Measurements from ENCODE around the gene GULP1. TPM values are rescaled to one million over a fixed set of nuclear protein-coding genes. Genes with fewer than 3 reads are reported as not detected.

Gene GULP1
- total RNA-seq, 1 donor, result 42.7 TPM

- peak; percentile 63 for DNase-seq (ENCODE audit: low read depth)
- no peak for TF ChIP-seq CTCF (IDR thresholded peaks at IDR 0.05; ENCODE audit: insufficient read depth, low read length)
- no peak overlapping the region for H3K4me3 ChIP-seq (ENCODE audit: low read depth, low read length)
Observed at GRCh38 chr2:188622601-188623260, 331.1 kb downstream of the GULP1 start.

- TF ChIP-seq CTCF (IDR thresholded peaks at IDR 0.05; ENCODE audit: insufficient read depth, low read length), result no peak
- DNase-seq (ENCODE audit: low read depth), result peak; percentile 88
- H3K4me3 ChIP-seq (ENCODE audit: low read depth, low read length), result no peak overlapping the region
Observed at GRCh38 chr2:188623995-188624643, 332.4 kb downstream of the GULP1 start.

- DNase-seq (ENCODE audit: low read depth), result no peak
- H3K4me3 ChIP-seq (ENCODE audit: low read depth, low read length), result no peak overlapping the region
- no peak for TF ChIP-seq CTCF (IDR thresholded peaks at IDR 0.05; ENCODE audit: insufficient read depth, low read length)
Observed at GRCh38 chr2:188627471-188627870, 335.8 kb downstream of the GULP1 start.

- no peak for TF ChIP-seq CTCF (IDR thresholded peaks at IDR 0.05; ENCODE audit: insufficient read depth, low read length)
- peak; percentile 95 for DNase-seq (ENCODE audit: low read depth)
- H3K4me3 ChIP-seq (ENCODE audit: low read depth, low read length), result no peak overlapping the region
Observed at GRCh38 chr2:188628989-188629752, 337.5 kb downstream of the GULP1 start.

- DNase-seq (ENCODE audit: low read depth), result peak; percentile 97
- no peak for TF ChIP-seq CTCF (IDR thresholded peaks at IDR 0.05; ENCODE audit: insufficient read depth, low read length)
- H3K4me3 ChIP-seq (ENCODE audit: low read depth, low read length), result no peak overlapping the region
Observed at GRCh38 chr2:188629753-188630527, 338.3 kb downstream of the GULP1 start.

GRCh38 chr2:188631037-188631809, 339.5 kb downstream of the GULP1 start:
- no peak for DNase-seq (ENCODE audit: low read depth)
- H3K4me3 ChIP-seq (ENCODE audit: low read depth, low read length), result no peak overlapping the region
- no peak for TF ChIP-seq CTCF (IDR thresholded peaks at IDR 0.05; ENCODE audit: insufficient read depth, low read length)
